Hepatocyte (in vitro differentiated cells): ENCODE data around the gene LAMB4. TPM values are rescaled to one million over a fixed set of nuclear protein-coding genes. Genes with fewer than 3 reads are reported as not detected.

Experiments used
- DNase-seq: peaks from one replicate; pipeline ENCODE4 v3.0.0-alpha.2; 2016; ENCODE audit warnings: low spot score
- H2AFZ ChIP-seq: fragments of 200-600 bp; sonication (generic); 2 replicates; pipeline ENCODE4 v1.6.0; 2016; ENCODE audit warnings: antibody characterized with exemption, mild to moderate bottlenecking
- H3K27ac ChIP-seq: fragments of 200-600 bp; sonication (generic); 2 replicates; pipeline ENCODE4 v1.5.1; 2016; ENCODE audit warnings: mild to moderate bottlenecking
- H3K27me3 ChIP-seq: fragments of 200-600 bp; sonication (generic); 2 replicates; pipeline ENCODE4 v1.6.1; 2016
- H3K36me3 ChIP-seq: fragments of 200-600 bp; sonication (generic); replicated peaks from 2 replicates; pipeline ENCODE4 v1.5.1; 2016; ENCODE audit warnings: low read depth; ENCODE audit not compliant: insufficient read depth
- H3K4me1 ChIP-seq: fragments of 200-600 bp; sonication (generic); 2 replicates; pipeline ENCODE4 v1.5.1; 2016; ENCODE audit warnings: mild to moderate bottlenecking, moderate library complexity; ENCODE audit not compliant: insufficient read depth
- H3K4me2 ChIP-seq: fragments of 200-600 bp; sonication (generic); 2 replicates; pipeline ENCODE4 v1.6.0; 2016
- H3K4me3 ChIP-seq: fragments of 200-600 bp; sonication (generic); 2 replicates; pipeline ENCODE4 v1.5.1; 2016; ENCODE audit warnings: mild to moderate bottlenecking
- H3K79me2 ChIP-seq: fragments of 200-600 bp; sonication (generic); 2 replicates; pipeline ENCODE4 v1.6.0; 2017; ENCODE audit warnings: mild to moderate bottlenecking
- H3K9me2 ChIP-seq: fragments of 200-600 bp; sonication (generic); replicated peaks from 2 replicates; pipeline ENCODE4 v1.6.0; 2017; ENCODE audit warnings: mild to moderate bottlenecking; ENCODE audit not compliant: insufficient read depth
- H3K9me3 ChIP-seq: fragments of 200-600 bp; sonication (generic); 2 replicates; pipeline ENCODE4 v1.5.1; 2016; ENCODE audit warnings: low read depth, mild to moderate bottlenecking
- H4K20me1 ChIP-seq: fragments of 200-600 bp; sonication (generic); 2 replicates; pipeline ENCODE4 v1.6.0; 2016; ENCODE audit warnings: mild to moderate bottlenecking; ENCODE audit not compliant: insufficient read depth, poor library complexity, severe bottlenecking
- EZH2 ChIP-seq: fragments of 200-600 bp; sonication (generic); IDR thresholded peaks from 2 replicates; pipeline ENCODE4 v1.6.1; 2016; ENCODE audit warnings: antibody characterized with exemption, mild to moderate bottlenecking, borderline replicate concordance
- EZH2phosphoT487 ChIP-seq: fragments of 200-600 bp; sonication (generic); IDR thresholded peaks from one replicate; pipeline ENCODE4 v1.6.1; 2018; ENCODE audit warnings: antibody characterized with exemption, mild to moderate bottlenecking, low read depth, moderate library complexity; ENCODE audit not compliant: unreplicated experiment, severe bottlenecking
- WGBS: methylation state at CpG from one replicate; pipeline ENCODE4 v1.1.6; 2016; ENCODE audit warnings: low lambda C conversion rate; ENCODE audit errors: missing lambda C conversion rate; 5-methylcytosine and 5-hydroxymethylcytosine counted together
- polyA plus RNA-seq: library from polyadenylated mRNA; unstranded; fragments of >200 nt; fragmentation: Nextera tagmentation; extraction: Ambion mirVana; gene quantifications from 2 replicates; pipeline ENCODE4 v1.2.1, GENCODE V29; 2016
- total RNA-seq: library from RNA; depleted of rRNA; stranded (reverse); fragments of >200 nt; gene quantifications from 2 replicates; pipeline ENCODE4 v1.2.3, GENCODE V29; 2014
- TF ChIP-seq, protein P1 (sequence below): fragments of 200-600 bp; sonication (generic); IDR thresholded peaks from 2 replicates; pipeline ENCODE4 v1.5.1; 2016; ENCODE audit warnings: antibody characterized with exemption, mild to moderate bottlenecking; ENCODE audit not compliant: poor library complexity

Gene LAMB4
- total and polyA plus RNA-seq, 2 experiments from 2014 or later: 1.3 to 1.9 TPM

GRCh38 chr7:108170251-108170650 lies 40.1 kb upstream of the LAMB4 start:
- no peak for DNase-seq
- Histone ChIP-seq H3K9me2 (no peaks in the 10 kb centered on the region), H2AFZ (no peak overlapping the region), H4K20me1 (no peaks in the 10 kb centered on the region), H3K4me3 (no peak overlapping the region), H3K27ac (no peak overlapping the region), H3K36me3 (no peaks in the 10 kb centered on the region), H3K27me3 (no peaks in the 10 kb centered on the region), H3K4me1 (no peaks in the 10 kb centered on the region), H3K4me2 (no peak overlapping the region), H3K9me3 (no peaks in the 10 kb centered on the region), H3K79me2 (no peaks in the 10 kb centered on the region)
- WGBS: 70% methylated on average over 5 of the region's 5 CpGs
- no peak for TF ChIP-seq EZH2phosphoT487
- TF ChIP-seq EZH2: no peak
- TF ChIP-seq, protein P1, sequence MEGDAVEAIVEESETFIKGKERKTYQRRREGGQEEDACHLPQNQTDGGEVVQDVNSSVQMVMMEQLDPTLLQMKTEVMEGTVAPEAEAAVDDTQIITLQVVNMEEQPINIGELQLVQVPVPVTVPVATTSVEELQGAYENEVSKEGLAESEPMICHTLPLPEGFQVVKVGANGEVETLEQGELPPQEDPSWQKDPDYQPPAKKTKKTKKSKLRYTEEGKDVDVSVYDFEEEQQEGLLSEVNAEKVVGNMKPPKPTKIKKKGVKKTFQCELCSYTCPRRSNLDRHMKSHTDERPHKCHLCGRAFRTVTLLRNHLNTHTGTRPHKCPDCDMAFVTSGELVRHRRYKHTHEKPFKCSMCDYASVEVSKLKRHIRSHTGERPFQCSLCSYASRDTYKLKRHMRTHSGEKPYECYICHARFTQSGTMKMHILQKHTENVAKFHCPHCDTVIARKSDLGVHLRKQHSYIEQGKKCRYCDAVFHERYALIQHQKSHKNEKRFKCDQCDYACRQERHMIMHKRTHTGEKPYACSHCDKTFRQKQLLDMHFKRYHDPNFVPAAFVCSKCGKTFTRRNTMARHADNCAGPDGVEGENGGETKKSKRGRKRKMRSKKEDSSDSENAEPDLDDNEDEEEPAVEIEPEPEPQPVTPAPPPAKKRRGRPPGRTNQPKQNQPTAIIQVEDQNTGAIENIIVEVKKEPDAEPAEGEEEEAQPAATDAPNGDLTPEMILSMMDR: no peak

GRCh38 chr7:108167460-108167859 lies 37.3 kb upstream of the LAMB4 start:
- peak overlapping the region; percentile 18 for H3K4me2 ChIP-seq
- no peaks in the 10 kb centered on the region for H3K79me2 ChIP-seq
- no peaks in the 10 kb centered on the region for H3K9me3 ChIP-seq
- no peak for TF ChIP-seq EZH2
- TF ChIP-seq, protein P1: no peak
- no peak for TF ChIP-seq EZH2phosphoT487
- H3K4me1 ChIP-seq: no peaks in the 10 kb centered on the region
- H2AFZ ChIP-seq: no peak overlapping the region
- no peaks in the 10 kb centered on the region for H3K9me2 ChIP-seq
- H3K4me3 ChIP-seq: no peak overlapping the region
- DNase-seq: peak; percentile 16
- H4K20me1 ChIP-seq: no peaks in the 10 kb centered on the region
- no peak overlapping the region for H3K27ac ChIP-seq
- no peaks in the 10 kb centered on the region for H3K36me3 ChIP-seq
- WGBS: 64% methylated on average over 7 of the region's 7 CpGs
- H3K27me3 ChIP-seq: no peaks in the 10 kb centered on the region

- no peaks in the 10 kb centered on the region for H3K4me1 ChIP-seq
- WGBS: 96% methylated on average over 5 of the region's 5 CpGs
Observed at GRCh38 chr7:108166687-108167086, 36.5 kb upstream of the LAMB4 start.

More at GRCh38 chr7:108166687-108167086, 36.5 kb upstream of the LAMB4 start:
- no peak overlapping the region for H3K4me2 ChIP-seq
- no peak for DNase-seq
- TF ChIP-seq EZH2phosphoT487 (no peak), EZH2 (no peak)
- TF ChIP-seq, protein P1: no peak
- H3K27me3 ChIP-seq: no peaks in the 10 kb centered on the region
- H3K79me2 ChIP-seq: no peaks in the 10 kb centered on the region
- no peaks in the 10 kb centered on the region for H4K20me1 ChIP-seq
- no peak overlapping the region for H3K27ac ChIP-seq
- no peaks in the 10 kb centered on the region for H3K36me3 ChIP-seq
- H3K9me3 ChIP-seq: no peaks in the 10 kb centered on the region
- H3K9me2 ChIP-seq: no peaks in the 10 kb centered on the region
- no peak overlapping the region for H3K4me3 ChIP-seq
- H2AFZ ChIP-seq: no peak overlapping the region
